CD1c-positive myeloid dendritic cell (primary cell): Measurements from ENCODE around the gene AKT1.
A peak's percentile ranks its signal among the peaks of the same experiment; 100 is the strongest.

Experiments used
- DNase-seq: peaks from one replicate; pipeline ENCODE4 v3.0.0-alpha.2; 2016; ENCODE audit errors: extremely low spot score

AKT1 gene

GRCh38 chr14:104723651-104724406 is 71.7 kb downstream of the AKT1 start, which contains the start of gene ADSS1:
ADSS1 (plus strand) TSS chr14:104724229; CDS start chr14:104724271, 42 bp downstream.
- peak; percentile 65 for DNase-seq

GRCh38 chr14:104722938-104723650 is 72.5 kb downstream of the AKT1 start:
- DNase-seq = peak; percentile 19

- DNase-seq = no peak
Observed at GRCh38 chr14:104721505-104722431, 73.8 kb downstream of the AKT1 start.
